Liver (tissue), 9 donors: ENCODE data around the gene CDHR5. TPM values are rescaled to one million over a fixed set of nuclear protein-coding genes. Genes with fewer than 3 reads are reported as not detected.

Experiments
- DNase-seq: peaks from one replicate; pipeline ENCODE4 v3.0.0-alpha.2; 2017; ENCODE audit warnings: low spot score
- H3K27ac ChIP-seq, 2 donors: one replicate each; pipeline ENCODE4 v1.7.0; 2013; ENCODE audit warnings: inconsistent platforms in 2 of 2, low read length in 2 of 2, control low read depth in 1 of 2, low read depth in 1 of 2, mild to moderate bottlenecking in 1 of 2
- H3K27me3 ChIP-seq, 4 donors: one replicate each; pipeline versions ENCODE4 v1.6.1 to v1.7.0; 2013; ENCODE audit warnings: low read length in 3 of 4, inconsistent platforms in 1 of 4, mild to moderate bottlenecking in 1 of 4, moderate library complexity in 1 of 4; ENCODE audit not compliant: control insufficient read depth in 4 of 4, insufficient read depth in 4 of 4
- H3K36me3 ChIP-seq, 4 donors: one replicate each; pipeline versions ENCODE4 v1.6.1 to v1.7.0; 2013; ENCODE audit warnings: low read length in 3 of 4, mild to moderate bottlenecking in 3 of 4, low read depth in 1 of 4, moderate library complexity in 1 of 4; ENCODE audit not compliant: control insufficient read depth in 4 of 4, insufficient read depth in 3 of 4
- H3K4me1 ChIP-seq, 4 donors: one replicate each; pipeline versions ENCODE4 v1.6.1 to v1.7.0; 2013; ENCODE audit warnings: low read length in 3 of 4, mild to moderate bottlenecking in 3 of 4, moderate library complexity in 1 of 4; ENCODE audit not compliant: control insufficient read depth in 4 of 4, insufficient read depth in 4 of 4
- H3K4me3 ChIP-seq, 3 donors: one replicate each; pipeline versions ENCODE4 v1.6.1 to v1.7.0; 2013; ENCODE audit warnings: low read length in 3 of 3, control low read depth in 1 of 3, low read depth in 1 of 3, mild to moderate bottlenecking in 1 of 3
- H3K9ac ChIP-seq, 2 donors: one replicate each; pipeline ENCODE4 v1.7.0; 2013; ENCODE audit warnings: low read length in 2 of 2, mild to moderate bottlenecking in 2 of 2, moderate library complexity in 2 of 2, control low read depth in 1 of 2, low read depth in 1 of 2
- H3K9me3 ChIP-seq, 4 donors: one replicate each; pipeline versions ENCODE4 v1.6.1 to v1.7.0; 2013; ENCODE audit warnings: low read length in 3 of 4; ENCODE audit not compliant: control insufficient read depth in 4 of 4
- EGR1 ChIP-seq, 2 donors: IDR thresholded peaks; 2 replicates each; pipeline ENCODE4 v1.6.1; 2016 to 2018; ENCODE audit warnings: antibody characterized with exemption in 2 of 2, low read depth in 2 of 2
- FOXA1 ChIP-seq: IDR thresholded peaks from 2 replicates; pipeline ENCODE4 v1.6.1; 2016; ENCODE audit warnings: antibody characterized with exemption
- GABPA ChIP-seq, 2 donors: IDR thresholded peaks in 1 of 2; conservative IDR thresholded peaks in 1 of 2; 2 replicates each; pipeline ENCODE4 v1.6.1; 2016; ENCODE audit warnings: antibody characterized with exemption in 2 of 2, mild to moderate bottlenecking in 1 of 2, moderate library complexity in 1 of 2
- SP1 ChIP-seq: IDR thresholded peaks from 2 replicates; pipeline ENCODE4 v1.6.1; 2018; ENCODE audit warnings: antibody characterized with exemption, mild to moderate bottlenecking
- TAF1 ChIP-seq: conservative IDR thresholded peaks from 2 replicates; pipeline ENCODE4 v1.6.1; 2016; ENCODE audit warnings: antibody characterized with exemption, mild to moderate bottlenecking
- YY1 ChIP-seq: IDR thresholded peaks from 2 replicates; pipeline ENCODE4 v1.6.1; 2016; ENCODE audit warnings: antibody characterized with exemption, mild to moderate bottlenecking
- WGBS: extraction: QIAGEN DNeasy Blood & Tissue Kit; methylation state at CpG from one replicate; pipeline ENCODE4 v1.1.7; 2013; 5-methylcytosine and 5-hydroxymethylcytosine counted together
- polyA plus RNA-seq, 2 donors: library from polyadenylated mRNA; stranded (reverse) in 1 of 2; unstranded in 1 of 2; fragments of 200-250 nt in 1 of 2; fragments of >200 nt in 1 of 2; fragmentation: Nextera tagmentation in 1 of 2; extraction: Ambion mirVana in 1 of 2; gene quantifications; one replicate each; pipeline versions ENCODE4 v1.2.1 to v1.2.3, GENCODE V29; 2013 to 2015
- total RNA-seq, 2 donors: library from RNA; depleted of rRNA; stranded (reverse); fragments of >200 nt; gene quantifications; one replicate each; pipeline ENCODE4 v1.2.3, GENCODE V29; 2014
- TF ChIP-seq, protein P1 (sequence below): IDR thresholded peaks from 2 replicates; pipeline ENCODE4 v1.6.1; 2016; ENCODE audit warnings: antibody characterized with exemption
- TF ChIP-seq, protein P2 (sequence below): IDR thresholded peaks from 2 replicates; pipeline ENCODE4 v1.6.1; 2016; ENCODE audit warnings: antibody characterized with exemption, mild to moderate bottlenecking
- TF ChIP-seq, protein P3 (sequence below): IDR thresholded peaks from 2 replicates; pipeline ENCODE4 v1.6.1; 2016; ENCODE audit warnings: antibody characterized with exemption
- TF ChIP-seq, protein P4 (sequence below): IDR thresholded peaks from 2 replicates; pipeline ENCODE4 v1.6.1; 2016; ENCODE audit warnings: antibody characterized with exemption
- donor health status: healthy.
- donor health status: healthy.
- donor health status: healthy.
- donor health status: healthy.
- donor health status: healthy.

Gene CDHR5
- total and polyA plus RNA-seq, 4 donors = 29.4 to 86.2 (median 57.2) TPM

DNA sequence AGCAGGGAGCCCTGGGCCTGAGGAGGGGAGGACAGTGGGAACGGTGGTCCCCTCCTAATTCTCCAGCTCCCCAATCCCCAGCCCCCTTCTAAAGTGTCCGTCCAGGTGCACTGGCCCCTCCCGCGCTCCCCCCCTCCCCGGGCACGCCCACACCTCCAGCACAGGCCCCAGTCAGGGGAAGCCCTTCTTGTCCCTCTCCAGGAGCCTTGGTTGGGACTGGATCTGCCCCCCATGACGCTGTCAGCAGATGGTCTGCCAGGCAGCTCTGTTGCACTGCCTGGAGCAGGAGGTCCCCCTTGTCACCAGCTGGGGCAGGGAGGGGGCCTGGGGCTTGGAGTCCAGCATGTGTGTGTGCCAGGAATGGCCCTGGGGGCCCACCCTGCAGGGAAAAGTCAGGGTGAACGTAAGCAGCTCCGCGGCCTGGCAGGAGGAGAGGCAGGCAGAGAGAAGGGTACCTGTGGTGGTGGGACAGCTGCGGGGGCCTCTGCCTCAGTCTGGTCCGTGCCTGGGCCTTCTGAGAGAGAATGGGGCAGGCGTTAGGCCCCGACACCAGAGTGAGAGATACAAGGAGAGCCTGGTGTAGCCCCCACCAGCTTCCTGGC lies 10.6 kb downstream of the CDHR5 start (continued):
- TF ChIP-seq, protein P1, sequence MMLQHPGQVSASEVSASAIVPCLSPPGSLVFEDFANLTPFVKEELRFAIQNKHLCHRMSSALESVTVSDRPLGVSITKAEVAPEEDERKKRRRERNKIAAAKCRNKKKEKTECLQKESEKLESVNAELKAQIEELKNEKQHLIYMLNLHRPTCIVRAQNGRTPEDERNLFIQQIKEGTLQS = no peak
- TF ChIP-seq TAF1 = no peak
- TF ChIP-seq EGR1 (IDR thresholded peaks at IDR 0.05; ENCODE audit: low read depth in 2 of 2) = no peak
- TF ChIP-seq, protein P2, sequence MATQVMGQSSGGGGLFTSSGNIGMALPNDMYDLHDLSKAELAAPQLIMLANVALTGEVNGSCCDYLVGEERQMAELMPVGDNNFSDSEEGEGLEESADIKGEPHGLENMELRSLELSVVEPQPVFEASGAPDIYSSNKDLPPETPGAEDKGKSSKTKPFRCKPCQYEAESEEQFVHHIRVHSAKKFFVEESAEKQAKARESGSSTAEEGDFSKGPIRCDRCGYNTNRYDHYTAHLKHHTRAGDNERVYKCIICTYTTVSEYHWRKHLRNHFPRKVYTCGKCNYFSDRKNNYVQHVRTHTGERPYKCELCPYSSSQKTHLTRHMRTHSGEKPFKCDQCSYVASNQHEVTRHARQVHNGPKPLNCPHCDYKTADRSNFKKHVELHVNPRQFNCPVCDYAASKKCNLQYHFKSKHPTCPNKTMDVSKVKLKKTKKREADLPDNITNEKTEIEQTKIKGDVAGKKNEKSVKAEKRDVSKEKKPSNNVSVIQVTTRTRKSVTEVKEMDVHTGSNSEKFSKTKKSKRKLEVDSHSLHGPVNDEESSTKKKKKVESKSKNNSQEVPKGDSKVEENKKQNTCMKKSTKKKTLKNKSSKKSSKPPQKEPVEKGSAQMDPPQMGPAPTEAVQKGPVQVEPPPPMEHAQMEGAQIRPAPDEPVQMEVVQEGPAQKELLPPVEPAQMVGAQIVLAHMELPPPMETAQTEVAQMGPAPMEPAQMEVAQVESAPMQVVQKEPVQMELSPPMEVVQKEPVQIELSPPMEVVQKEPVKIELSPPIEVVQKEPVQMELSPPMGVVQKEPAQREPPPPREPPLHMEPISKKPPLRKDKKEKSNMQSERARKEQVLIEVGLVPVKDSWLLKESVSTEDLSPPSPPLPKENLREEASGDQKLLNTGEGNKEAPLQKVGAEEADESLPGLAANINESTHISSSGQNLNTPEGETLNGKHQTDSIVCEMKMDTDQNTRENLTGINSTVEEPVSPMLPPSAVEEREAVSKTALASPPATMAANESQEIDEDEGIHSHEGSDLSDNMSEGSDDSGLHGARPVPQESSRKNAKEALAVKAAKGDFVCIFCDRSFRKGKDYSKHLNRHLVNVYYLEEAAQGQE = no peak
- no peak for TF ChIP-seq YY1
- TF ChIP-seq GABPA (IDR thresholded peaks at IDR 0.05 in 1 of 2, conservative IDR thresholded peaks at IDR 0.05 in 1 of 2) = no peak
- TF ChIP-seq FOXA1 = no peak

DNA sequence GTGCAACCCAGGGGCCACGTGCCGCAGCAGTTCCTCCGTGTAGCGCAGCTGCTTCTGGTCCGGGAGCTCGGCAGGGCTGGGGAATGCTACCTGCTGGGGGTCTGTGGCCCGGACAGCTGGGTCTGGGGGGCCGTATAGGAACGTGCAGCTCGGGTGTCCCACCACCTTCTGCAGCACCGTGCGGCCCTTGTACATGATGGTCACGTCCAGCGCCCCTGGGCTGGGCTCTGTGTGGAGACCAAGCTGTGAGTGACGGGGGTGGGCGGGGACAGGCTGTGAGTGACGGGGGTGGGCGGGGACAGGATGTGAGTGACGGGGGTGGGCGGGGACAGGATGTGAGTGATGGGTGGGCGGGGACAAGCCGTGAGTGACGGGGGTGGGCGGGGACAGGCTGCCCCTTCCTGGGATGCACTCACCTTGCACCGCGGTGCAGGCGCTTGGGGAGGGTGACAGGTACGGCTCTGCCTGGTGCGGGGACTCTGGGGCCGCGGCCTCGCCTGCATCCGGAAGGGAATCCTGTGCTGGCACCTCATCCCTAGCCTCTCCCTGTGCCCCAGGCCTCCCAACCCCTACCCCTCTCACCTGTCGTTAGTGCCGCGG lies 11.3 kb downstream of the CDHR5 start:
- 37% methylated on average over 36 of the region's 36 CpGs for WGBS
- Histone ChIP-seq H3K9ac (no peak overlapping the region), H3K27ac (peak overlapping the region; percentile 80 to 98), H3K4me1 (peaks cover 20 to 79% (median 57%) of the 10 kb centered on the region in 4 donors), H3K9me3 (no peaks in the 10 kb centered on the region), H3K36me3 (peaks cover 3 to 28% (median 14%) of the 10 kb centered on the region in 4 donors), H3K27me3 (no peaks in the 10 kb centered on the region), H3K4me3 (peak overlapping the region in 1 of 3 donors; percentile 68)
- TF ChIP-seq, protein P3, sequence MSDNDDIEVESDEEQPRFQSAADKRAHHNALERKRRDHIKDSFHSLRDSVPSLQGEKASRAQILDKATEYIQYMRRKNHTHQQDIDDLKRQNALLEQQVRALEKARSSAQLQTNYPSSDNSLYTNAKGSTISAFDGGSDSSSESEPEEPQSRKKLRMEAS = no peak
- TF ChIP-seq, protein P4, sequence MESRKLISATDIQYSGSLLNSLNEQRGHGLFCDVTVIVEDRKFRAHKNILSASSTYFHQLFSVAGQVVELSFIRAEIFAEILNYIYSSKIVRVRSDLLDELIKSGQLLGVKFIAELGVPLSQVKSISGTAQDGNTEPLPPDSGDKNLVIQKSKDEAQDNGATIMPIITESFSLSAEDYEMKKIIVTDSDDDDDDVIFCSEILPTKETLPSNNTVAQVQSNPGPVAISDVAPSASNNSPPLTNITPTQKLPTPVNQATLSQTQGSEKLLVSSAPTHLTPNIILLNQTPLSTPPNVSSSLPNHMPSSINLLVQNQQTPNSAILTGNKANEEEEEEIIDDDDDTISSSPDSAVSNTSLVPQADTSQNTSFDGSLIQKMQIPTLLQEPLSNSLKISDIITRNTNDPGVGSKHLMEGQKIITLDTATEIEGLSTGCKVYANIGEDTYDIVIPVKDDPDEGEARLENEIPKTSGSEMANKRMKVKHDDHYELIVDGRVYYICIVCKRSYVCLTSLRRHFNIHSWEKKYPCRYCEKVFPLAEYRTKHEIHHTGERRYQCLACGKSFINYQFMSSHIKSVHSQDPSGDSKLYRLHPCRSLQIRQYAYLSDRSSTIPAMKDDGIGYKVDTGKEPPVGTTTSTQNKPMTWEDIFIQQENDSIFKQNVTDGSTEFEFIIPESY = no peak
- TF ChIP-seq, protein P2 = no peak
- TF ChIP-seq SP1 (no peak), FOXA1 (no peak)
- DNase-seq = peak; percentile 74
